Measurements from ENCODE around the gene KCNT1. TPM values are rescaled to one million over a fixed set of nuclear protein-coding genes. Genes with fewer than 3 reads are reported as not detected.

KCNT1 gene
- total RNA-seq, 1 donor from 2014 or later = not detected

DNA sequence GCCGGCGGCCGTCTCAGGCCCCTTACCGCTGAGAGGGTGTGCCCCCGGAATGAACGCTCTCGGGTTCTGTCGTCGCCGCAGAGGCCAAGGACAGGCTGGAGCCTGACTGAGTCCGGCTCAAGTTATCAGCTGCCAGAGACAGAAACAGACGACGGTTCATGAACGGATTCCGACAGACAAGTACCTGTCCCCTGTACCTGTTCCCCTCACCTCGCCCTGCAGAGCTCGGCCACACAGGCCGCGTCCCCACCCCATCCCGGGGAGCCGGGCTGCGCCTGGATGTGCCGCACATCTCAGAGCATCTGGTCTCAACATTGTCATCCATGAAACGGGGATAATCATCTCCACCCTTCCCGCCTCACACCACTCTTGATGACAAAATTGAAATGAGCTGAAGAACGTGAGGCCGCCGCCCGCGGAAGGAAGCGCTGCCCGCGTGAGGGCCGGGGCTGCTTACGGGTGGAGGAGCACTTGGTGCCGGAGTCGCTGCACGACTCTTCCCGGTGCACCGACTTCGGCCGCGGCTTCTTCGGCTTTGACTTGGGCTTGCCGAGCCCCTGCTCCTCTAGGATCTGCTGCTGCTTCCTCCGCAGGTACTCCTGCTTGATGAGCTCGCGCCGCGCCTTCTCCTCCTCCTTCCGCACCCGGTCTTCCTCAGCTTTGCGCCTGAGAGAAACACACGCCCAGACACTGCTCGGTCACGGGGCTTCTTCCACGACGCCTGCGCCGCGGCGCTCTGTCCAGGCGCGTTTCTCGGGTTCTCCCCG lies 116.1 kb downstream of the KCNT1 start:
- no peak overlapping the region for H3K27ac ChIP-seq (ENCODE audit: low read depth, low read length)
- no peaks in the 10 kb centered on the region for H3K4me1 Mint-ChIP-seq (ENCODE audit: low read depth, unreplicated experiment)
- H3K4me3 Mint-ChIP-seq (ENCODE audit: unreplicated experiment) = no peak overlapping the region
- no peaks in the 10 kb centered on the region for H3K27me3 ChIP-seq (ENCODE audit: insufficient read depth, low read length)
- H3K36me3 Mint-ChIP-seq (ENCODE audit: low read depth, unreplicated experiment) = peaks cover 22% of the 10 kb centered on the region
- H3K36me3 ChIP-seq (ENCODE audit: insufficient read depth, low read length) = peaks cover 22% of the 10 kb centered on the region
- no peak overlapping the region for H2AFZ ChIP-seq (ENCODE audit: low read depth, low read length)
- FAIRE-seq = no peak
- no peaks in the 10 kb centered on the region for H3K4me1 ChIP-seq (ENCODE audit: insufficient read depth, low read length)
- no peak overlapping the region for H3K27ac Mint-ChIP-seq (ENCODE audit: unreplicated experiment)
- H3K9me3 Mint-ChIP-seq (ENCODE audit: unreplicated experiment) = no peaks in the 10 kb centered on the region
- no peaks in the 10 kb centered on the region for H3K9me3 ChIP-seq (ENCODE audit: insufficient read depth, low read depth, low read length)
- no peak for DNase-seq (ENCODE audit: low read depth)
- no peaks in the 10 kb centered on the region for H3K79me2 ChIP-seq (ENCODE audit: insufficient read depth, low read length)
- no peak overlapping the region for H3K4me2 ChIP-seq (ENCODE audit: low read length)
- H3K27me3 Mint-ChIP-seq (ENCODE audit: low read depth, unreplicated experiment) = no peaks in the 10 kb centered on the region
- no peak overlapping the region for H3K4me3 ChIP-seq (ENCODE audit: insufficient read depth, low read depth, low read length)
- H3K9ac ChIP-seq (ENCODE audit: low read length) = no peak overlapping the region
- TF ChIP-seq, protein P1, sequence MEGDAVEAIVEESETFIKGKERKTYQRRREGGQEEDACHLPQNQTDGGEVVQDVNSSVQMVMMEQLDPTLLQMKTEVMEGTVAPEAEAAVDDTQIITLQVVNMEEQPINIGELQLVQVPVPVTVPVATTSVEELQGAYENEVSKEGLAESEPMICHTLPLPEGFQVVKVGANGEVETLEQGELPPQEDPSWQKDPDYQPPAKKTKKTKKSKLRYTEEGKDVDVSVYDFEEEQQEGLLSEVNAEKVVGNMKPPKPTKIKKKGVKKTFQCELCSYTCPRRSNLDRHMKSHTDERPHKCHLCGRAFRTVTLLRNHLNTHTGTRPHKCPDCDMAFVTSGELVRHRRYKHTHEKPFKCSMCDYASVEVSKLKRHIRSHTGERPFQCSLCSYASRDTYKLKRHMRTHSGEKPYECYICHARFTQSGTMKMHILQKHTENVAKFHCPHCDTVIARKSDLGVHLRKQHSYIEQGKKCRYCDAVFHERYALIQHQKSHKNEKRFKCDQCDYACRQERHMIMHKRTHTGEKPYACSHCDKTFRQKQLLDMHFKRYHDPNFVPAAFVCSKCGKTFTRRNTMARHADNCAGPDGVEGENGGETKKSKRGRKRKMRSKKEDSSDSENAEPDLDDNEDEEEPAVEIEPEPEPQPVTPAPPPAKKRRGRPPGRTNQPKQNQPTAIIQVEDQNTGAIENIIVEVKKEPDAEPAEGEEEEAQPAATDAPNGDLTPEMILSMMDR (IDR thresholded peaks at IDR 0.05; ENCODE audit: insufficient read depth, low read depth, low read length) = no peak
- H4K20me1 ChIP-seq (ENCODE audit: insufficient read depth, low read length) = peaks cover 17% of the 10 kb centered on the region

DNA sequence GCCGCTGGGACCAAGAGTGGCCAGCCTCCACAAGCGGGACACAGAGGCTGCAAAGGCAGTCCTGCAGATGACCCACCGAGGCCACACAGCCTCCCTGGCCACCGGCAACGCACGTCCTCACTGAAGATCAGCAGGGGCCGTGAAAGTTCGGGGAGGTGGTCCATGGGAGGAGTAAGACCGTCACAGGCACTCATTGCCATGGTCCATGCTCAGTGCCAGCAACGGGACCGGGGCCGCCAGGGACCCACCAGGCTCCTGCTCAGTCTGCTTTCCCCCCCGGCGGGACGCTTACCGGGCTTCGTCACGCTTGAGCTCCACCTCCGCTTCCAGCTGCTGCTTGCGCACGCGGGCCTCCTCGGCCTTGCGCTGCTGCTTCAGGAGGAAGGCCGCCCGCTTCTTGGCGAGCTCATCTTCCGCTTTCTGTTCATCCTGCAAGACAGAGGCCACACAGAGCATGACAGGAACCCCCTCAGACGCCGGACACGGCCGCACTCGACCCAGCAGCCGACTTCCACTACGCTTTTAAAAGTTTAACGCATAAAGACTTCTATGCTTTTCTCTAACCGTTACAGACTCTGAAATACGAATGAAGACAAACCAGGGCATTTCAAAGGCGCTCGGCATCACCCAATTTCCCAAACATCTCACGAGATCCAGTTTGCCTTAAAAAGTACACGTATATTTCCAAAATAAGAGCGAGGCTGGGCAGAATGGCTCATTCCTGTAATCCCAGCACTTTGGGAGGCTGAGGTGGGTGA lies 116.9 kb downstream of the KCNT1 start:
- Histone ChIP-seq H3K27me3 (ENCODE audit: insufficient read depth, low read length) (no peaks in the 10 kb centered on the region), H3K36me3 (ENCODE audit: insufficient read depth, low read length) (peaks cover 25% of the 10 kb centered on the region), H3K4me2 (ENCODE audit: low read length) (no peak overlapping the region), H4K20me1 (ENCODE audit: insufficient read depth, low read length) (peaks cover 17% of the 10 kb centered on the region), H3K9ac (ENCODE audit: low read length) (no peak overlapping the region), H3K27ac (ENCODE audit: low read depth, low read length) (no peak overlapping the region), H2AFZ (ENCODE audit: low read depth, low read length) (no peak overlapping the region), H3K79me2 (ENCODE audit: insufficient read depth, low read length) (no peaks in the 10 kb centered on the region), H3K9me3 (ENCODE audit: insufficient read depth, low read depth, low read length) (no peaks in the 10 kb centered on the region), H3K4me1 (ENCODE audit: insufficient read depth, low read length) (no peaks in the 10 kb centered on the region), H3K4me3 (ENCODE audit: insufficient read depth, low read depth, low read length) (no peak overlapping the region)
- Mint-ChIP-seq H3K4me3 (ENCODE audit: unreplicated experiment) (no peak overlapping the region), H3K27me3 (ENCODE audit: low read depth, unreplicated experiment) (no peaks in the 10 kb centered on the region), H3K4me1 (ENCODE audit: low read depth, unreplicated experiment) (no peaks in the 10 kb centered on the region), H3K27ac (ENCODE audit: unreplicated experiment) (no peak overlapping the region), H3K9me3 (ENCODE audit: unreplicated experiment) (no peaks in the 10 kb centered on the region), H3K36me3 (ENCODE audit: low read depth, unreplicated experiment) (peaks cover 24% of the 10 kb centered on the region)
- TF ChIP-seq EZH2 (IDR thresholded peaks at IDR 0.05; ENCODE audit: insufficient read depth, low read length) = no peak
- TF ChIP-seq, protein P1 (IDR thresholded peaks at IDR 0.05; ENCODE audit: insufficient read depth, low read depth, low read length) = no peak
- FAIRE-seq = no peak
- DNase-seq (ENCODE audit: low read depth) = no peak
